NCI-H446 treated with DMSO at 0.1 percent for 48 hours (cell line): ENCODE results near the gene CLDN6.

Source experiments
- DNase-seq: peaks from one replicate; lab custom pipeline; 2025; lab: John Stamatoyannopoulos, UW

The CLDN6 gene

DNA sequence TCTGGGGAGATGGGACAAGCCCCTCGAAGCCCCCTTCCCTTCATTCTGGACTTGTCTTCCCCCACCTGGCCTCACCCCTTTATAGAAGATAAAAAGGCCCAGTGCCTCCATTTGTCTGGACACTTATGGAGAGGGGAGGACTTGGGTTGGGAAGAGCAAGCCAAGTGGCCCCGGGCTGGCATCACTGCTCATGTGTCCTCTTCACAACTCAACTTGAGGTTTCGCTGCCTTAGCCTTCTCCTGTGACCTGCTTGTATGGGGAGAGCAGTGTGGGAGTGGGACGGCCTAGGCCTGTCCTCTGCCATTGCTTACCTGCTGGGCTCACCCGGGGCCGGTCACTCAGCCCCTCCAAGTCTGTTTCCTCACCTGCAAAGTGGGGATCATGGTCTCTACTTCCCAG lies 47.4 kb downstream of the CLDN6 start:
- no peak for DNase-seq

DNA sequence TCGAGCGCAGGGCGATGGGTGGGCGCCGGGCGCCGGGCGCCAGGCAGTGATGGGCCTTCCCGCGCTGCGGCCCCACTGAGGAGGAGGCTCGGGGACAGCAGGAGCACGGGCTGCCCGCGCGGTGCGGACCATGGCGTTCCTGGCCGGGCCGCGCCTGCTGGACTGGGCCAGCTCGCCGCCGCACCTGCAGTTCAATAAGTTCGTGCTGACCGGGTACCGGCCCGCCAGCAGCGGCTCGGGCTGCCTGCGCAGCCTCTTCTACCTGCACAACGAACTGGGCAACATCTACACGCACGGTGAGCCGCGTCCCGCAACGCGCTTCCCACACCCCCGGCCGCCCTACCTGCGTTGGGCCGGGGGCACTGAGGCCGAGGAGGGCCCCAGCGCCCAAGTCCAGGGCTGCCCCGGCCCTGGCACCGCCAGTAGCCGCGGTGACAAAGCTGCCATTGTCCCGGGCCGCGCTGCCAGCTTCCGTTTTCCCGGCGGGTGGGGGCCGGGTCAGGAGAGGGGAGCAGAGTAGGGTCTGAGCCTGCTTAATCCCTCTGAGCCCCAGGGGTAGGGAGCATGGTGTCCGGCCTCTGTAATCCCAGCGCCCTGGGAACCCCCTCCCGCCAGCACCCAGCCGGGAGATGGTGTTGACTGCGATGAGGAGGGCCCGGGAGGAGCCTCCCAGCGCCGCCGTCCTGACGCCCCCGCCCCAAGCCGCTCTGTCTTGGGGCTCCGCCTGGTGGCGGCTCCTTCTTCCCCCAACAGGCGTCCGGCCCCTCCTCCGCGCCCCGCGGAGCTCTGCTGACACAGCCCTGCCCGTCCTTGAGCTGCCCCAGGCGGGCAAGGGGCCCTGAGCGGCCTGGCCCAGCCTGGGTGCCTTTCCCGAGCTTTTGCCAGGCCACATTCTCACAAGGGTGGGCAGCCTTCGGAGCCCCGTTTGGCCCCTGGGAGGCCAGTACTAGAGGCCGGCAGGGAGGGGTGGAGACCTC lies 48.1 kb downstream of the CLDN6 start:
- peak; percentile 11 for DNase-seq

DNA sequence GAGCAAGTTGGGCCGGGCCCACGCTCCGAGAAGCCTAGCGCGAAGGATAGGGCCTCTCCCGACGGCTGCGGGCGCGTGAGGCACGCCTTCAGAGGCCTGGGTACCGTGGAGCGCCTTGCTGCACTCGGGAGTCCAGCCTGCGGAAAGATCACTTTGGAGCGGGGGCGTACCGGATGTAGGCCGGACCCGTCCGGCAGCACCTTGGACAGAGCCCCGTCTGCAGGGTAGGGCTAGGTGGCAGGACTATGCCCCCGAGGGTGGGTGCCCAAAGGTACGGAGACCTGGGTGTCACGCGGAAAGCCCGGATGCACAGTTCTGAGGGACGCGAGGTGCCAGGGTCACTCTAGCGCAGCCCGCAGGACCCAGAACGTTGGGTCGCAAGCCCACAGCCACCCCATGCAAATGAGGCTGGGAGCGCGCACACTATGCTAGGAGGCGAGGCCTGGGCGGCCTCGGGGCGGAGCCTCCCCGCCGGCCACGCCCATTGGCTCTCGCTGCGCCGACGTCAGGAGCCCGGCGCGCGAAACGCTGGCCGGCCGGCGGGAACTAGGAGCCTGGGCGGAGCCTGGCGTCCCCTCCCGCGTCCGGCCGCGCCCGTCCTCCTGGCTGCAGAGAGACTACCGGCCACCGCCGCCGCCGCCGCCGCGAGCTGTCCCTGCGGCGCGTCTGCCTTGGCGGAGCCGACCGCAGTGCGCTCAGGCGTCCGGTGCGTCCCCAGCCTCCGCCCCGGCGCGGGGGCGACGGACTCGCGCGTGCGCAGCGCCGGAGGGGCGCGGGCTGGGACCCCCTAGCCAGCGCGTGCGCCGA lies 49.0 kb downstream of the CLDN6 start, which contains the start of gene PAQR4:
Gene PAQR4 (plus strand): TSS at position 611 of the 807 bp plus-strand sequence. CDS start 327 bp downstream, outside the sequence.
- DNase-seq, result peak; percentile 68

DNA sequence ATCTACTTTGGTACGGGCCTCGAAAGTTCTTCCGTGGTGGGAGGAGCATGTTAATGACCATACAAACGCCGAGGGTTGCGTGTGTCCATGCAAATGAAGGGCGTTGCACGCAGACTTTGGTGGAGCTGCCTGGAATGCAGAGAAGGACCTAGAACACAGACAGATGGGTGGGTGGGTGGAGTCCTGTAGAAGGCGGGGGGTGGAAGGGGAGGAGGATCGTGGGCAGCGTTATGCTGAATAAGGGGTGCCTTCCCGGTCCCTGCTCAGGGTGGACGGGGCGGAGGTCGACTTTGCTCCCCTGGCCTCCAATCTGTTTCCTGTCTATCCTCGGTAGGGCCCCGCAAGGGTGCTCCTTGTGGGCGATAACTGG lies 49.6 kb downstream of the CLDN6 start:
- DNase-seq, result no peak

DNA sequence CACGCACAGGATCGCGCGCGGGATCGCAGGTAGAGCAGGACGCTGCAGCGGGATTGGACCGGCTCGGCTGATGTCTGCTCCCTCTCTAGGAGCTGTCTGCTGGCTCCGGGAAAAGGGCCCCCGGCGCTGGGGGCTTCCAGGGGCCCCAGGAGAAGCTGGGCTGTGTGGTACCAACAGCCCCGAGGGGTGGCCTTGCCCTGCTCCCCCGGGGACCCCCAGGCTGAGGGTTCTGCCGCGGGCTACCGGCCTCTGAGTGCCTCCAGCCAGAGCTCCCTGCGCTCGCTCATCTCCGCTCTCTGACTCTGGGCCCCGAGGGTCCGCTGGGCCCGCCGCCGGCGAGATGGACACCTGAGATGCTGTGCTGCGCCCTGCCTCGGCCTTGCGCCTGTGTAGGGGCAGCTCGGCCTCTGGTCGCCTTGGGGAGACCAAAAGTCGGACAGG lies 50.2 kb downstream of the CLDN6 start:
- no peak for DNase-seq

DNA sequence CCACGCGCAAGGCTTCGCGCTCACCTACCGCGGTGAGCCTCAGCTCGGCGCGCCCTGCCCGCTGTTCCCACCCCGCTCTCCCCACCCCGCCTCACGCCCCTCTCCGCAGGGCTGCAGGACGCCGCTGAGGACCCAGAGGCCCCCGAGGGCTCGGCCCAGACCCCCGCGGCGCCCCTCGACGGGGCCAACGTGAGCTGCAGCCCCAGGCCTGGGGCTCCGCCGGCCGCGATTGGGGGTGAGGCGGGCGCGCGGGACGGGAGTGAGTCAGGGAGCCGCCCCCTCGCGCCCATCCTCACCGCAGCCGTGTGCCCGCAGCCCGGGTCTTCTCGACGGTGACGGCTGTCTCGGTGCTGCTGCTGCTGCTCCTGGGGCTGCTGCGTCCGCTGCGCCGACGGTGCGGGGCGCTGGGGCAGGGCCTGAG lies 50.8 kb downstream of the CLDN6 start:
- DNase-seq, result no peak

DNA sequence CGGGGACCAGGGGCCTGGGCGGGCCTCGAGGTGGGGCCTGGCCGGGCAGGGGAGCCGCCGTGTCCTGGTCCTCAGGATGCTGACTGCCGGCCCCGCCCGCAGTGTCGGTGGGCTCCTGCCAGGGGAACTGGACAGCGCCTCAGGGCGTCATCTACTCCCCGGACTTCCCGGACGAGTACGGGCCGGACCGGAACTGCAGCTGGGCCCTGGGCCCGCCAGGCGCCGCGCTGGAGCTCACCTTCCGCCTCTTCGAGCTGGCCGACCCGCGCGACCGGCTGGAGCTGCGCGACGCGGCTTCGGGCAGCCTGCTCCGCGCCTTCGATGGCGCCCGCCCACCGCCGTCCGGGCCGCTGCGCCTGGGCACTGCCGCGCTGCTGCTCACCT lies 51.2 kb downstream of the CLDN6 start:
- no peak for DNase-seq

DNA sequence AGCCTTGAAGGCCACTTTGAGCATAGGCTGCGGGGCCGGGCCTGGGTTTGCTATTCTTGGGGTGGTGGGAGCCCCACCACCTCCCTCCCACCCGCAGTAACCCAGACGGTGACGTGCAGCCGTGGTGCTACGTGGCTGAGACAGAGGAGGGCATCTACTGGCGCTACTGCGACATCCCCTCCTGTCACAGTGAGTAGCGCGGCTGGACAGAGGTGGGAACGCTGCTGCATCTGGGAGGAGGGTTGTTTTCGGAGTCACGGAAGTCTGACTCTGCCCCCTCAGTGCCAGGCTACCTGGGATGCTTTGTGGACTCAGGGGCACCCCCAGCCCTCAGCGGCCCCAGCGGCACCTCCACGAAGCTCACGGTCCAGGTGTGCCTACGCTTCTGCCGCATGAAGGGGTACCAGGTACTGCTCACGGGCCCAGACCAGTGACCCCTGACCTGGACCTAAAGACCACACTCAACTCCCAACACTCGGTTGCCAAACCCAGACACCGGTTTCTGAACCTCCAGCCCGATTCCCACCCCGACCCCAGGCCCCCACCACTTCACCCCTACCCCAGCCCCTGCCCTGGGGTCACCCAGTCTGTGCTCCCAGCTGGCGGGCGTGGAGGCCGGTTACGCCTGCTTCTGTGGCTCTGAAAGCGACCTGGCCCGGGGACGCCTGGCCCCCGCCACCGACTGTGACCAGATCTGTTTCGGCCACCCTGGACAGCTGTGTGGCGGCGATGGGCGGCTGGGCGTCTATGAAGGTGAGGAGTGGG lies 51.8 kb downstream of the CLDN6 start:
- no peak for DNase-seq
